Raji (cell line): ENCODE results near the gene PDGFD.

Experiments
- POLR2A ChIP-seq: IDR thresholded peaks from 2 replicates; pipeline ENCODE4 v1.6.1; 2011; ENCODE audit warnings: low read depth, low read length, control low read depth; ENCODE audit not compliant: insufficient read depth

The PDGFD gene

DNA sequence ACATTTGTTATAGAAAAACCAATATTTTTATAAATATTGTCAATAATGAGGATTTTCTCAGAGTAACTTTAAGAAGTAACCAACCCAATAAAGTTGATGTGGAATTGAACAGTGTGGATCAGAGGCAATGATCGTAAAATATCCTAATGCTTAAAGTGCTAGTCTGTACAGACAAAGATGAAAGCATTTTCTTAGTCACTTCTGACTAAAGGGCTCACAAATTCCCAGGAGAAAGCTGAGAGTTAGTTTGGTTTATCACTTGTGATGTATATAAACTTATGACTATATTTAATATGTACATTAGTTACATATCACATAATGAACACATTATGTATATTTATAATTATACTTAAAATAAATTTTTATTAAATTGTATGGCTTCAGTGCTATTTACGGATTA is 152.9 kb downstream of the PDGFD start:
- TF ChIP-seq POLR2A, result no peak

GRCh38 chr11:104009744-104010143 is 154.2 kb downstream of the PDGFD start:
- no peak for TF ChIP-seq POLR2A

DNA sequence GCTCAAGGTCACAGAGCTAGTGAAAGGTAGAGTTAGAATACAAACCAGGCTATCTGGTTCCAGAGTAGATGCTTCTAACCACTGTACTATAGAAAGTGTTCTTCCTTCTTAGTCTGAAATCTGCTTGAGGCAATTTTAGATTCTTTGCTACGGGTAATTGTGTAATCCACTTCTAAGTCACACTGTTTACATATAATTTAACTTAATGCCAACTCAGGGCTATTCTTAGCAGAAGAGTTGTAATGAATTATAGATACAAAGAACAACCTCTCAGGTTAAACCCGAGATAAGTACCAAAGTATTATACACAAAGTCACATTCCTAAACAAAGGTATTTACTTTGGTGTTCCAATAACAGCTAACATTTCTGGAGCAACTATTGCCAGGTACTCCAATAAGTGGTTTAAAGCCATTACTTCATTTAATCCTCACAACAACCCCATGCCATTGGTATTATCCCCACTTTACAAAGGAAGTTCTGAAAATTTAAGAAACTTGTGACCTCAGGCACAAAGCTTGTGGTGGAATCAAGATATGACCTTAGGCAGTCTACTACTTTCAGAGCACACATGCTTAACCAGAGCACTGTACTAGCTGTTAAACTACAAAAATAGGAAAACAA is 158.6 kb downstream of the PDGFD start:
- TF ChIP-seq POLR2A, result no peak

- TF ChIP-seq POLR2A, result no peak
Measured at GRCh38 chr11:104003491-104003890, 160.5 kb downstream of the PDGFD start.

GRCh38 chr11:104001561-104002056 is 162.3 kb downstream of the PDGFD start:
- no peak for TF ChIP-seq POLR2A

- no peak for TF ChIP-seq POLR2A
Measured at GRCh38 chr11:104000798-104001197, 163.1 kb downstream of the PDGFD start.

DNA sequence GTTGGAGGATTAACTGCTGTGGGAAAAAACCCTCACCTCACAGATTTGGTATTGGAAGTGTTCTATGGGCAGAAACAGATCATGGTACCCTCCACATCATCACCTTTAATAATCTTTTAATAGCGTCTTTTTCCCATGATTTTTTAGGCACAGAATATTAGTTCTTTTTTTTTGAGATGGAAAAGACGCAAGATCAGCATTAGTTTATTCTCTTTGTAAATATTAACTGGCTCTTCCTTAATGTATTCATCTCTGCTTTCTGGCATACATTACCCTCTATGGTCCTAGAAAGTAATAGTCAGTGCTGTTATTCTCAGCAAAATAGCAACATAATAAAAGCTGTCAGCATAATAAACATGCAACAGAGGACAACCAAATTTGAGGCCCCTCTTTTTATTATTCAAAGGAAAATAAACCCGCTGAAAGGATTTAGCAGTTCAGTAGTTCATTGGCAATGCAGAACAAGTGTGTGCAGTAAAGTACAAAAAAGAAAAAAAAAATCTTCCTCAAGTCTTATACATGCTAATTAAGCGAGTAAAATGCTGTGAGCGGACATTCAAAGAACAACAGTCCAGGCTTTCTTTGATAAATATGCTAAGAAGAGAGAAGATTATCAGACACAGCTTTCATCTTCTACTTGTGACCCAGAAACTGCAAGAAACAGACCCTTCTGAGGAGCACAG is 165.0 kb downstream of the PDGFD start:
- TF ChIP-seq POLR2A, result no peak

DNA sequence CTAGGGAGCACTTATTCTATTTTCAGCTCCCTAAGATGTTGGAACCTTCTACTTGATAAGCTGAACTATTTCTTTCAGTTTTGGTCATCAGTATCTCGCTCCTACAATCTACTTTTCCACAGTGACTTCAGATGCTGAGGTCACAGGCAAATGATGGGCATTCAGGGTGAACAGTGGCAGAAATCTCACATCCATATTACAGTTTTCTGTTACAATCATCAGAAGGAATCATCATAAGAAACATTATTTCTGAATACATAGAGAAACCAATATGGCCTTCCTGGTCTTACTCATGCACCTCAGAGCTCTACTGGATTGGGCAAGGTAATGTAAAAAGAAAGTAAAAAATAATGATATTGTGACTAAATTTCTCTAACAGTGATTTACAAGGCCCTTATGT is 166.9 kb downstream of the PDGFD start:
- TF ChIP-seq POLR2A, result no peak

DNA sequence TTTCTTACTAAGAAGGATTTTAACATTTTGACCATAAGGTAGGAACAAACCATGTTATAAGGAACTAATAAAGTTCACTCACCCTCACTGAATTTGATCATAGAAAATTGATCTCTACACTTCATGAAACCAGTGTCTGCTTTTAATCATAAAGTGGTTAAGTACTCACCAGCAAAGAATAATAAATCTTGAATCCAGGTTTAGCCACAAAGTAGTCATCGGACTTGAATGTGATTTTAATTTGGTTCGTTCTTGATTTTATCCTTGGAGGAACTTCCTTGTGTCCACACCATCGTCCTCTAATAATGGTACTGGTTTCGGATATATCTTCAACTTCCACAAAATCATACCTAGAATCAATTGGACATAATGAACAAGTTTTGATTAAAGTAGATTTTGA is 168.1 kb downstream of the PDGFD start:
- TF ChIP-seq POLR2A, result no peak

DNA sequence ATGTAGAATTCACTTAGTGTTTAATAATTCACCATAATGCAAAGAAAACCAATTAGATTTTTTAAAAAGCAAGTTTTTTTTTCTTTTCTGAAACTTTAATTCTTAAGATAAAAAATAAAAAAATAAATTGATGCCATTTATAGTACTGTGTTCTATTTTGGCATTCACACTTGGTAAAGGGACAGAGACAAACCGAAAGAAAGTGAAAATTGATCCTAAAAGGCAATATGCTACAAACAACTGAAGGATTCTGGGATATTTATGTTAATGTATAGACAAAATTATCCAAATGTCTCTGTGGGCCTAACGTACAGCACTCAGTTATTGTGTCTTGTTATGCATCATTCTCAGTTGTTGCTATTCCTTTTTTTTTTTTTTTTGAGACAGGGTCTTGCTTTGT is 169.4 kb downstream of the PDGFD start:
- no peak for TF ChIP-seq POLR2A

GRCh38 chr11:103994094-103994493 is 169.9 kb downstream of the PDGFD start:
- no peak for TF ChIP-seq POLR2A

- no peak for TF ChIP-seq POLR2A
Measured at GRCh38 chr11:103993507-103993906, 170.4 kb downstream of the PDGFD start.

GRCh38 chr11:103988595-103988969 is 175.4 kb downstream of the PDGFD start:
- no peak for TF ChIP-seq POLR2A

DNA sequence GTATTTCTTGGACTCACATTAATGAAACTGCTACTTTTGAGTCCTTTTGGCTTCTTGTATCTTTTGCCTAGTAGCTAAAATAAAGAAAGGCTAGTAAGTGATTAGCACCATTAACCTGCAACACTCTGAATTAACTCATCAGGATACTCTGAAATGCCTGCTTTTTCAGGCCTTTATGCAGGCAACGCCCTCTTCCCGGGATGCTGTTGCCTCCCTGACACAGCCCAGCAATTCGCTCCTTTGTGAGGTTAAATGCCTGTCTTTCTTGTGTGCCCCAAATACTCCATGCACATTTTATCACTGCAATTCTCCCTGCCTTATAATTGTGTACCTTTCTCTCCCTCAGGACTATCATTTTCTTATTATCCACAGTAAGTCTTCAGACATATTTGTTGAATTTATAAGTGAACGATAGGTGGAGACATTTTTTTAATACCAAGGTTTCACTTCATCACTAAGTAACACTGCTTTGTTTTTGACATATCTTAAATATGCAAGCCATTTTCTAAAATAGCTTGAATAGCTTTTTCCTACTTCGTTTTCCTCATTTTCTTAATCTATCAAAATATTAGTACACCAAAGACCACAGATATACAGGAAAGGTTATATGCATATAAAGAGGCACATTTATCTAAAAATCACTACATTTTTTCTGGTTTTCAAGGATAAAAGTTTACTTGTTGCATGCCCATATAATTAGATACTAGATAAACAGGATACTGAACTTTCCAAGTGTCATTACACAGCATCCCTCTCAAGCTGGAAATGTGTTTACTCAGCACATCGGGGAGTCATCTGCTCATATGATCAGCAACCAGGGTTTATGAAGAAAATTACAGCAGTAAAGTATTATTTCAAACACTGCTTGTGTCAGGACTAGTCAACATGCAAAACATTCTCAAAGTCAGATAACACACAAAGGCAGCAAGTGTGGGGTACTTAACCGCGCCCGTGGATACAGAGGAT is 176.0 kb downstream of the PDGFD start:
- TF ChIP-seq POLR2A, result no peak

DNA sequence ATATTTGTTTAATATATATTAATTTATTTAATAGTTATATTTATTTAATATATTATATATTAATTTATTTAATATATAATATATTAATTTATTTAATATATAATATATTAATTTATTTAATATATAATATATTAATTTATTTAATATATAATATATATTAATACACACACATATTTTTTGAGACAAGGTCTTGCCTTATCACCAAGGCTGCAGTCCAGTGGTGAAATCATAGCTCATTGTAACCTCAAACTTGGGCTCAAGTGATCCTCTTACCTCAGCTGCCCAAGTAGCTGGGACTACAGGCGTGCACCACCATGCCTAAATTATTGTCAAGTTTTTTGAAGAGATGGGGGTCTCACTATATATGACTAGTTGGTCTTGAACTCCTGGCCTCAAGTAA is 178.9 kb downstream of the PDGFD start:
- TF ChIP-seq POLR2A, result no peak

GRCh38 chr11:103980108-103980507 is 183.8 kb downstream of the PDGFD start:
- no peak for TF ChIP-seq POLR2A
